Heart left ventricle (tissue), 13 donors: Measurements from ENCODE around the gene ENOPH1.

ENCODE experiments used
- POLR2A ChIP-seq, 2 donors: fragments of 450-650 bp; IDR thresholded peaks; one replicate each; pipeline ENCODE4 v1.6.1; 2017; ENCODE audit warnings: antibody characterized with exemption in 2 of 2, mild to moderate bottlenecking in 2 of 2, moderate library complexity in 2 of 2
- TF ChIP-seq, protein P1 (sequence below), 12 donors: fragments of 200-600 bp; sonication (generic) in 4 of 12; IDR thresholded peaks; one replicate each; pipeline versions ENCODE4 v1.5.0 to v1.8.0; 2018 to 2022; ENCODE audit warnings: antibody characterized with exemption in 12 of 12, mild to moderate bottlenecking in 5 of 12
- donor health status: ischemic (EF 13 %, LVEDD 7.1; RV severe dilation, severe dysfunction).
- donor health status: DM: no; HTN: yes; CAD: no.
- donor health status: DM: no; HTN: no; CAD: no.
- donor health status: ischemic (EF 25% LVEDD 6.9; RV normal size, moderate dysfunction).
- donor health status: ischemic (EF 25% LVEDD 5.7; RV mildly dilated, moderate dysfunction).
- donor health status: ischemic (EF 35%, LVEDD 5.7; RV mildly dilated, moderate dysfunction).
- donor health status: nonischemic (EF 11% LVEDD 7.7; RV severe dilation, severe dysfunction).
- donor health status: DM: yes; HTN: yes; CAD: no.
- donor health status: PGD.
- donor health status: ischemic (EF 29% LVEDD 5.4; RV normal size, mild dysfunction).
- donor health status: nonischemic (EF 23%, LVEDD 6.1; RV moderate dilation, normal function).

DNA sequence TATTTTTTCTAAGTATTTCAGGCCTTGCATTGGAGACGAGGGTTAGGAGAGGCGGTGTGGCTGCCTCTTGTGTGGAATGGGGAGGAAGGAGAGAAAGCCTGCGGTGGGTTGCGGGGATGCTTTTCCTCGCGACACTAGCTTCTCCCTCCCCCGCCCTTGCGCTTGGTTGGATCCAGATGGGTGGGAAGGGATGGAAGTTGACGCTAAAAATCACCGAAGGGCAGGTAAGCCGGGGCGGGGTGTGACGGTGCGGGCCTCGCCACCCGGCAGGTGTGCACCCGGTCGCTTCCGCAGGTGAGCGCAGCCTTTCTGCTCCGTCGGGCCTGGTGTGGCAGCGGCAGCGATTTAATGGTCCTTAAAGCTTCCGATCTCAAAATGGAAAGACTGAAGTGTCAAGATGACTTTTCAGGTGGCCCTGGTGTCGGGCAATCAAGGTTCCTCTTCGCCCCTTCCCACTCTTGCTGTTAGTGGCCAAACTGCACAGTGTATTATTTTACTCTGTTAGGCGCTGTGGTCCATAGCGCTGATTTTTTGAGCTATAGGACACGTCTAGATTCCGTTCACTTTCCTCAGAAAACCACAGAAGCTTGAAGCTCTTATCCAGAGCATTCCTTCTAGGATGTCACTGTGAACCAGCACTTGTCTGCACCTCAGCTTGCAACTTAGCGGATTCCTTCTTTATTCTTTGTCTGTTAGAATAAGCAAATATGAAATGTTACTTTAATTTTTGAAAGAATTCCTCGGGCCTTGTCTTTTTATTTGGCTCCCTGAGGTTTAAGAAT is 765 bp downstream of the ENOPH1 start:
- TF ChIP-seq, protein P1, sequence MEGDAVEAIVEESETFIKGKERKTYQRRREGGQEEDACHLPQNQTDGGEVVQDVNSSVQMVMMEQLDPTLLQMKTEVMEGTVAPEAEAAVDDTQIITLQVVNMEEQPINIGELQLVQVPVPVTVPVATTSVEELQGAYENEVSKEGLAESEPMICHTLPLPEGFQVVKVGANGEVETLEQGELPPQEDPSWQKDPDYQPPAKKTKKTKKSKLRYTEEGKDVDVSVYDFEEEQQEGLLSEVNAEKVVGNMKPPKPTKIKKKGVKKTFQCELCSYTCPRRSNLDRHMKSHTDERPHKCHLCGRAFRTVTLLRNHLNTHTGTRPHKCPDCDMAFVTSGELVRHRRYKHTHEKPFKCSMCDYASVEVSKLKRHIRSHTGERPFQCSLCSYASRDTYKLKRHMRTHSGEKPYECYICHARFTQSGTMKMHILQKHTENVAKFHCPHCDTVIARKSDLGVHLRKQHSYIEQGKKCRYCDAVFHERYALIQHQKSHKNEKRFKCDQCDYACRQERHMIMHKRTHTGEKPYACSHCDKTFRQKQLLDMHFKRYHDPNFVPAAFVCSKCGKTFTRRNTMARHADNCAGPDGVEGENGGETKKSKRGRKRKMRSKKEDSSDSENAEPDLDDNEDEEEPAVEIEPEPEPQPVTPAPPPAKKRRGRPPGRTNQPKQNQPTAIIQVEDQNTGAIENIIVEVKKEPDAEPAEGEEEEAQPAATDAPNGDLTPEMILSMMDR (IDR thresholded peaks at IDR 0.05): no peak
- no peak for TF ChIP-seq POLR2A (IDR thresholded peaks at IDR 0.05)
